Caco-2 (cell line): ENCODE results near the gene ST3GAL3. TPM values are rescaled to one million over a fixed set of nuclear protein-coding genes. Genes with fewer than 3 reads are reported as not detected.

Experiments
- BruUV-seq: library from RNA; stranded (reverse); fragments of 400-500 nt; replicated peaks from 2 replicates; lab custom pipeline; 2021; lab: Mats Ljungman, UMichigan
- CTCF ChIA-PET: fragments of 300-600 bp; sonication (Branson Sonifier 250); formaldehyde crosslinking; loops from one replicate; lab custom pipeline; 2022; ENCODE audit warnings: antibody characterized with exemption; lab: Charles Lee
- POLR2A ChIA-PET: fragments of 300-600 bp; sonication (Branson Sonifier 250); formaldehyde crosslinking; loops from one replicate; lab custom pipeline; 2022; ENCODE audit warnings: antibody characterized with exemption; lab: Charles Lee
- DNase-seq, 2 experiments: peaks; one replicate each; pipeline versions ENCODE4 v3.0.0 to v3.0.0-alpha.2; 2020 to 2022
- H3K27me3 ChIP-seq: replicated peaks from 2 replicates; pipeline ENCODE4 v1.6.0; 2011; ENCODE audit warnings: low read length; ENCODE audit not compliant: control insufficient read depth, insufficient read depth
- H3K36me3 ChIP-seq: 2 replicates; pipeline ENCODE4 v1.5.1; 2011; ENCODE audit warnings: low read length; ENCODE audit not compliant: control insufficient read depth, insufficient read depth
- H3K4me1 ChIP-seq: fragments of 250-450 bp; sonication (Bioruptor Pico); 2 replicates; pipeline ENCODE4 v1.5.1; 2020; ENCODE audit warnings: mild to moderate bottlenecking
- H3K4me3 ChIP-seq: 2 replicates; pipeline ENCODE4 v1.5.1; 2011; ENCODE audit warnings: low read depth, mild to moderate bottlenecking, control low read depth, low read length
- H3K9me3 ChIP-seq: fragments of 250-450 bp; sonication (Bioruptor Pico); 2 replicates; pipeline ENCODE4 v1.5.1; 2020; ENCODE audit warnings: mild to moderate bottlenecking, moderate library complexity
- H3K27ac Mint-ChIP-seq: one replicate; pipeline ENCODE4 v1.8.0; 2022; ENCODE audit warnings: mixed read lengths; ENCODE audit not compliant: unreplicated experiment
- H3K27me3 Mint-ChIP-seq: one replicate; pipeline ENCODE4 v1.8.0; 2022; ENCODE audit warnings: mixed read lengths; ENCODE audit not compliant: insufficient read depth, unreplicated experiment
- H3K36me3 Mint-ChIP-seq: one replicate; pipeline ENCODE4 v1.8.0; 2022; ENCODE audit warnings: mild to moderate bottlenecking, mixed read lengths; ENCODE audit not compliant: insufficient read depth, unreplicated experiment
- H3K4me1 Mint-ChIP-seq: one replicate; pipeline ENCODE4 v1.8.0; 2022; ENCODE audit warnings: low read depth, mixed read lengths; ENCODE audit not compliant: unreplicated experiment
- H3K4me3 Mint-ChIP-seq: one replicate; pipeline ENCODE4 v1.8.0; 2022; ENCODE audit warnings: mild to moderate bottlenecking, moderate library complexity, mixed read lengths; ENCODE audit not compliant: unreplicated experiment
- H3K9me3 Mint-ChIP-seq: one replicate; pipeline ENCODE4 v1.8.0; 2022; ENCODE audit warnings: mixed read lengths; ENCODE audit not compliant: unreplicated experiment
- intact Hi-C: fragments of 100-400 bp; cut with micrococcal nuclease; formaldehyde crosslinking; loops from one replicate; pipeline ENCODE4 v1.10.0; 2022; ENCODE audit not compliant: unreplicated experiment
- total RNA-seq: library from RNA; stranded (reverse); gene quantifications from 2 replicates; pipeline ENCODE4 v1.2.3, GENCODE V29; 2022
- TF ChIP-seq, protein P1 (sequence below), 2 experiments: fragments of 200-600 bp in 1 of 2; IDR thresholded peaks; 1 replicate in 1 of 2; 2 replicates in 1 of 2; pipeline versions ENCODE4 v1.5.1 to v1.8.0; 2011 to 2022; ENCODE audit warnings: antibody characterized with exemption in 1 of 2, control low read depth in 1 of 2, inconsistent platforms in 1 of 2, low read depth in 1 of 2, low read length in 1 of 2, mild to moderate bottlenecking in 1 of 2, moderate library complexity in 1 of 2; ENCODE audit not compliant: insufficient read depth in 1 of 2, severe bottlenecking in 1 of 2, unreplicated experiment in 1 of 2

ST3GAL3 gene
- total RNA-seq, 1 experiment from 2014 or later = 5.6 TPM

DNA sequence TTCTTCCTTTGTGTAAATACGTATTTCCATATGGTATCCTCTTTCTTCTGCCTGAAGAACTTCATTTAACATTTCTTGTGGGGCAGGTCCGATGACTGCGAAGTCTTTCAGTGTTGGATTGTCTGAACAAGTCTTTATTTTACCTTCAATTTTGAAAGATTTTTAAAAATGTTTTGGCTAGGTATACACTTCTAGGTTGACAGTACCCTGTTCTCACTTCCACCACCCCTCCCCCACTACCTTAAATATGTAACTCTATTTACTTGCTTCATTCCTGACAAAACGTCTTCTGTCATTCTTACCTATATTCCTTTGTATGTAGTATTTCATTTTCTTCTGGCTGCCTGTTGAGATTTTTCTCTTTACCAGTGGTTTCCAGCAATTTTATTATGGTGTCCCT lies 140.5 kb downstream of the ST3GAL3 start:
- H3K4me3 ChIP-seq = no peak overlapping the region
- ChIA-PET POLR2A (no interaction called here), CTCF (no interaction called here)
- no TSS peak for BruUV-seq
- Mint-ChIP-seq H3K4me1 (no peaks in the 10 kb centered on the region), H3K4me3 (no peak overlapping the region), H3K27ac (no peak overlapping the region), H3K36me3 (no peaks in the 10 kb centered on the region), H3K9me3 (peaks cover under 1% of the 10 kb centered on the region), H3K27me3 (no peaks in the 10 kb centered on the region)
- no peaks in the 10 kb centered on the region for H3K4me1 ChIP-seq
- DNase-seq = no peak
- TF ChIP-seq, protein P1, sequence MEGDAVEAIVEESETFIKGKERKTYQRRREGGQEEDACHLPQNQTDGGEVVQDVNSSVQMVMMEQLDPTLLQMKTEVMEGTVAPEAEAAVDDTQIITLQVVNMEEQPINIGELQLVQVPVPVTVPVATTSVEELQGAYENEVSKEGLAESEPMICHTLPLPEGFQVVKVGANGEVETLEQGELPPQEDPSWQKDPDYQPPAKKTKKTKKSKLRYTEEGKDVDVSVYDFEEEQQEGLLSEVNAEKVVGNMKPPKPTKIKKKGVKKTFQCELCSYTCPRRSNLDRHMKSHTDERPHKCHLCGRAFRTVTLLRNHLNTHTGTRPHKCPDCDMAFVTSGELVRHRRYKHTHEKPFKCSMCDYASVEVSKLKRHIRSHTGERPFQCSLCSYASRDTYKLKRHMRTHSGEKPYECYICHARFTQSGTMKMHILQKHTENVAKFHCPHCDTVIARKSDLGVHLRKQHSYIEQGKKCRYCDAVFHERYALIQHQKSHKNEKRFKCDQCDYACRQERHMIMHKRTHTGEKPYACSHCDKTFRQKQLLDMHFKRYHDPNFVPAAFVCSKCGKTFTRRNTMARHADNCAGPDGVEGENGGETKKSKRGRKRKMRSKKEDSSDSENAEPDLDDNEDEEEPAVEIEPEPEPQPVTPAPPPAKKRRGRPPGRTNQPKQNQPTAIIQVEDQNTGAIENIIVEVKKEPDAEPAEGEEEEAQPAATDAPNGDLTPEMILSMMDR (IDR thresholded peaks at IDR 0.05; ENCODE audit: insufficient read depth in 1 of 2, low read depth in 1 of 2, low read length in 1 of 2, severe bottlenecking in 1 of 2, unreplicated experiment in 1 of 2) = no peak
- intact Hi-C loops = no loop called here
- H3K9me3 ChIP-seq = no peaks in the 10 kb centered on the region
- H3K36me3 ChIP-seq = no peaks in the 10 kb centered on the region
- H3K27me3 ChIP-seq = no peaks in the 10 kb centered on the region

DNA sequence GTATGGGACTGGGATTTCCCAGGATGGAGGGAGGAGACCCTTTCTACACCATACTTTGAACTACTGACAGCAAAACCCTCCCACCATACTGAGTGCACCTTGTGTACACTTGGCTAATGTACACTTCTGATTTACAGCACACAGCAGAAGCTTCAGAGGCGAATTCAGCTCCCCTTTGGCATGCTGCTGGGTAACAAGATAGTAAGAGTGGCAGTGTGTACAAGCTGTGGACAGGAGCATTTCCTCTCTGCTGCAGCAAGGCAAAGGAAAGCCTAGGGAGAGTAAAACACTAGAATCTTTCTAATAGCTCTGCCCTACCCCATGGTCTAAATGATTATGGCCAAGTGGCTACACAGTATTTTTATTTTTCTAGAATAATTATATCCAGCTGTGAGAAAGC lies 142.3 kb downstream of the ST3GAL3 start:
- Mint-ChIP-seq H3K36me3 (no peaks in the 10 kb centered on the region), H3K4me1 (no peaks in the 10 kb centered on the region), H3K27ac (no peak overlapping the region), H3K4me3 (no peak overlapping the region), H3K27me3 (no peaks in the 10 kb centered on the region), H3K9me3 (no peaks in the 10 kb centered on the region)
- no peak for DNase-seq
- POLR2A ChIA-PET = no interaction called here
- BruUV-seq = no TSS peak
- intact Hi-C loops = no loop called here
- TF ChIP-seq, protein P1 (IDR thresholded peaks at IDR 0.05; ENCODE audit: insufficient read depth in 1 of 2, low read depth in 1 of 2, low read length in 1 of 2, severe bottlenecking in 1 of 2, unreplicated experiment in 1 of 2) = no peak
- CTCF ChIA-PET = no interaction called here
- Histone ChIP-seq H3K4me3 (no peak overlapping the region), H3K4me1 (no peaks in the 10 kb centered on the region), H3K36me3 (no peaks in the 10 kb centered on the region), H3K27me3 (no peaks in the 10 kb centered on the region), H3K9me3 (no peaks in the 10 kb centered on the region)

DNA sequence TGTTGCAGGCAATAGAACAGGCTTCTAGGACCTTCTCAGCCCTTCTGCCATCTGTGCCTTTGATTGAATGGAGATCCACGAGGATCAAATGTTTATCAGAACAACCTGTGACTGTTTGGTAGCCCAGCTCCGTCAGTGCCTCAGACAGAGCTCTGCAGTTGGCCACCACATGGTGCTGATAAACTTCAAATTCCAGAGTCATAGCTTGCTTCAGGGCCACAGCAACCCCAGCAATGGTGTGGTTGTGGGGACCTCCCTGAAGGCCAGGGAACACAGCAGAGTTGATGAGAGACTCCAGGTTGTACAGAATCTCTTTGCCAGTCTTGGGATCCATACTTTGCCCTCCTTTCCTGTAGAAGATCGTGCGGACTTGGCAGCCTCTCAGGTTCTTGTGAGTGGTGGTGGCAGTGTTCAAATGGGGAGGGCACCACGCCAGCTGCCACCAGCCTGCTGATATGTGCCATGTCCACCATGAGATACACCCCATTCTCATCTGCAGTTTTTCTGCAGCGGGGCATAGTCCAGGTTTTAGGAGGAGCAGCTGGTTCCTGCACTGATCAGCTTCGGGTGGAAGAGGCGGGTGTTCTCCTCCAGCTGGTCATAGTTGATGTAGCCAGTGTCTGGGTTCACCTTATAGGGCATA lies 143.4 kb downstream of the ST3GAL3 start:
- Mint-ChIP-seq H3K9me3 (no peaks in the 10 kb centered on the region), H3K27me3 (no peaks in the 10 kb centered on the region), H3K36me3 (no peaks in the 10 kb centered on the region), H3K27ac (no peak overlapping the region), H3K4me3 (no peak overlapping the region), H3K4me1 (no peaks in the 10 kb centered on the region)
- Histone ChIP-seq H3K4me1 (no peaks in the 10 kb centered on the region), H3K9me3 (no peaks in the 10 kb centered on the region), H3K27me3 (no peaks in the 10 kb centered on the region), H3K36me3 (no peaks in the 10 kb centered on the region), H3K4me3 (no peak overlapping the region)
- TF ChIP-seq, protein P1 (IDR thresholded peaks at IDR 0.05; ENCODE audit: insufficient read depth in 1 of 2, low read depth in 1 of 2, low read length in 1 of 2, severe bottlenecking in 1 of 2, unreplicated experiment in 1 of 2) = no peak
- intact Hi-C loops = no loop called here
- no TSS peak for BruUV-seq
- no peak for DNase-seq
- ChIA-PET CTCF (no interaction called here), POLR2A (no interaction called here)
